Breast epithelium (tissue), 4 donors: ENCODE data around the gene FOXK1. TPM values are rescaled to one million over a fixed set of nuclear protein-coding genes. Genes with fewer than 3 reads are reported as not detected.
"Not testable (repeated sequence)": the region's sequence is repeated elsewhere in the genome, so short reads cannot be mapped to it uniquely, and the experiment has no call there.

Source experiments
- DNase-seq, 2 donors: peaks; one replicate each; pipeline ENCODE4 v3.0.0-alpha.2; 2019; ENCODE audit warnings: low spot score in 2 of 2
- H3K27ac ChIP-seq, 2 donors: fragments of 200-600 bp; sonication (generic) in 1 of 2; one replicate each; pipeline ENCODE4 v1.5.1; 2016 to 2019; ENCODE audit warnings: mild to moderate bottlenecking in 1 of 2
- H3K27me3 ChIP-seq, 2 donors: fragments of 200-600 bp; sonication (generic) in 1 of 2; one replicate each; pipeline versions ENCODE4 v1.5.1 to v1.6.0; 2017 to 2019; ENCODE audit warnings: control low read depth in 1 of 2, mild to moderate bottlenecking in 1 of 2
- H3K36me3 ChIP-seq: fragments of 200-600 bp; one replicate; pipeline ENCODE4 v1.5.1; 2019
- H3K4me1 ChIP-seq, 2 donors: fragments of 200-600 bp; sonication (generic); one replicate each; pipeline ENCODE4 v1.5.1; 2016 to 2019; ENCODE audit warnings: control low read depth in 1 of 2
- H3K4me3 ChIP-seq, 3 donors: fragments of 200-600 bp; sonication (generic); 1 replicate in 2 of 3; 2 replicates in 1 of 3; pipeline ENCODE4 v1.5.1; 2016 to 2019; ENCODE audit warnings: mild to moderate bottlenecking in 3 of 3, moderate library complexity in 2 of 3
- H3K9me3 ChIP-seq, 2 donors: fragments of 200-600 bp; sonication (generic) in 1 of 2; one replicate each; pipeline ENCODE4 v1.5.1; 2016 to 2019; ENCODE audit warnings: control low read depth in 1 of 2
- CTCF ChIP-seq, 3 donors: fragments of 450-650 bp; IDR thresholded peaks; one replicate each; pipeline ENCODE4 v1.5.1; 2016 to 2017; ENCODE audit warnings: antibody characterized with exemption in 3 of 3, mild to moderate bottlenecking in 3 of 3, moderate library complexity in 3 of 3
- POLR2A ChIP-seq: fragments of 450-650 bp; IDR thresholded peaks from one replicate; pipeline ENCODE4 v1.6.1; 2016; ENCODE audit warnings: antibody characterized with exemption, mild to moderate bottlenecking, moderate library complexity
- POLR2AphosphoS5 ChIP-seq, 3 donors: sonication (generic); formaldehyde crosslinking; IDR thresholded peaks; one replicate each; pipeline ENCODE4 v1.6.1; 2017; ENCODE audit warnings: antibody characterized with exemption in 3 of 3
- intact Hi-C: fragments of 100-400 bp; cut with DNase I; formaldehyde crosslinking; loops from one replicate; pipeline ENCODE4 v1.15.1; 2023; ENCODE audit warnings: low total_unique reads
- total RNA-seq, 3 donors: library from RNA; depleted of rRNA; stranded (reverse); fragments of >200 nt; gene quantifications; one replicate each; pipeline ENCODE4 v1.1.0, GENCODE V29; 2016

FOXK1 gene
- total RNA-seq, 3 donors from 2014 or later: 11.7 to 16.5 (median 15.7) TPM

- Histone ChIP-seq H3K27me3 (no peaks in the 10 kb centered on the region), H3K27ac (peak overlapping the region in 1 of 2 donors; percentile 38), H3K36me3 (no peaks in the 10 kb centered on the region), H3K4me3 (peak overlapping the region in 1 of 3 donors; percentile 31), H3K9me3 (no peaks in the 10 kb centered on the region), H3K4me1 (no peaks in the 10 kb centered on the region)
- peak in 1 of 2 donors; percentile 38 for DNase-seq
- TF ChIP-seq POLR2A (no peak), CTCF (IDR thresholded peaks at IDR 0.05) (no peak), POLR2AphosphoS5 (IDR thresholded peaks at IDR 0.05) (no peak)
- intact Hi-C loops: no loop called here
Measured at GRCh38 chr7:4799508-4800268, 117.6 kb downstream of the FOXK1 start.

- Histone ChIP-seq H3K4me1 (no peaks in the 10 kb centered on the region), H3K36me3 (no peaks in the 10 kb centered on the region), H3K9me3 (no peaks in the 10 kb centered on the region), H3K4me3 (peak overlapping the region in 1 of 3 donors; percentile 31), H3K27ac (peak overlapping the region in 1 of 2 donors; percentile 38), H3K27me3 (no peaks in the 10 kb centered on the region)
- no peak for TF ChIP-seq POLR2A
- no peak for TF ChIP-seq CTCF (IDR thresholded peaks at IDR 0.05)
- TF ChIP-seq POLR2AphosphoS5 (IDR thresholded peaks at IDR 0.05): no peak
- no peak for DNase-seq
- intact Hi-C loops: no loop called here
Measured at GRCh38 chr7:4800487-4800886, 118.4 kb downstream of the FOXK1 start.

GRCh38 chr7:4800926-4801838 is 119.1 kb downstream of the FOXK1 start:
- Histone ChIP-seq H3K27me3 (no peaks in the 10 kb centered on the region), H3K36me3 (no peaks in the 10 kb centered on the region), H3K27ac (no peak overlapping the region), H3K9me3 (no peaks in the 10 kb centered on the region), H3K4me3 (no peak overlapping the region), H3K4me1 (no peaks in the 10 kb centered on the region)
- no peak for TF ChIP-seq POLR2A
- intact Hi-C loops: no loop called here
- DNase-seq: no peak

GRCh38 chr7:4801839-4802231 is 119.7 kb downstream of the FOXK1 start:
- no peaks in the 10 kb centered on the region for H3K27me3 ChIP-seq
- no peaks in the 10 kb centered on the region for H3K9me3 ChIP-seq
- H3K4me3 ChIP-seq: no peak overlapping the region
- no peaks in the 10 kb centered on the region for H3K4me1 ChIP-seq
- no peak for DNase-seq
- H3K36me3 ChIP-seq: no peaks in the 10 kb centered on the region
- TF ChIP-seq POLR2A (no peak), CTCF (IDR thresholded peaks at IDR 0.05) (no peak), POLR2AphosphoS5 (IDR thresholded peaks at IDR 0.05) (no peak)
- intact Hi-C loops: no loop called here
- no peak overlapping the region for H3K27ac ChIP-seq

- H3K9me3 ChIP-seq, H3K27me3 ChIP-seq, H3K27ac ChIP-seq, H3K4me3 ChIP-seq, DNase-seq, intact Hi-C loops, H3K36me3 ChIP-seq, H3K4me1 ChIP-seq: not testable (repeated sequence)
Measured at GRCh38 chr7:4802577-4802976, 120.5 kb downstream of the FOXK1 start.
